Measurements from ENCODE around the gene TRANK1.
"Not testable (repeated sequence)": the region's sequence is repeated elsewhere in the genome, so short reads cannot be mapped to it uniquely, and the experiment has no call there.

The TRANK1 gene

DNA sequence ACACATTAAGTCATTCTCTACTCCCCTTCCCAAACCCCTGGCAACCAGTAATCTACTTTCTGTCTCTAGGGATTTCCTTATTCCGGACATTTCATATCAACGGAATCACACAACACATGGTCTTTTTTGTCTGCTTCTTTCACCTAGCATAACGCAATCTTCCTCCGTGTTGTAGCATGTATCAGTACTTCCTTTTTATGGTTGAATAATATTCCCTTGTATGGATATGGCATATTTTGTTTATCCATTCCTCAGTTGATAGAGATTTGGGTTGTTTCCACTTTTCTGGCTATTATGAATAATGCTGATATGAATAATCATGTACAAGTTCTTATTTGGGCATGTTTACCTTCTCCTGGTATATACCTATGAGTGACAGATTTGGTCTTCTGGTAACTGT, 63.1 kb downstream of the TRANK1 start:
- DNase-seq: no peak

GRCh38 chr3:36879842-36880241, 65.0 kb downstream of the TRANK1 start:
- DNase-seq: not testable (repeated sequence)

- DNase-seq: no peak
Measured at GRCh38 chr3:36877930-36878685, 66.7 kb downstream of the TRANK1 start.

- no peak for DNase-seq
Measured at GRCh38 chr3:36876181-36876936, 68.5 kb downstream of the TRANK1 start.

- DNase-seq: no peak
Measured at GRCh38 chr3:36875397-36875796, 69.5 kb downstream of the TRANK1 start.

DNA sequence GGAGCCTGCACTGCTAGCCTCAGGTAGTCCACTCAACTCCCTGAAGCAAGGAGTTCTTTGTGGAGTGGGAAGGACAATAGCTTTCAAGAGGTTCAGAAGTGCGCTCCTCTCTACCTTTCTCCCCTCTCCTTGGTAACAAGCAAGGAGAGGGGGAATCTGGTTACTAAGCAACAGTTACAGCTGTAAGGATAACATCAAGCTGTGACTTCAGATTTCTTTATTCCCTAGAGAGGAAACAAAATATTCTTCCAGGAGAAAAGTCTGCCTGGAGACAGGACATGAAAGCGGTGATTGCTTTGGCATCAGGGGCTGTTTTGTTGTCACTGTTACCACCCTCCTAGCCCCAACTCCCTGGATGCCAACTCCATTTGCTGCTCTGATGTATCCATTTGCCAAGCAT, 70.4 kb downstream of the TRANK1 start:
- no peak for DNase-seq

- DNase-seq: no peak
Measured at GRCh38 chr3:36871379-36872126, 73.3 kb downstream of the TRANK1 start.

- DNase-seq: peak; percentile 40
Measured at GRCh38 chr3:36868614-36869436, 76.0 kb downstream of the TRANK1 start.

GRCh38 chr3:36867810-36868209, 77.0 kb downstream of the TRANK1 start:
- DNase-seq: no peak

- DNase-seq: no peak
Measured at GRCh38 chr3:36866368-36866767, 78.5 kb downstream of the TRANK1 start.

GRCh38 chr3:36864180-36865053, 80.4 kb downstream of the TRANK1 start:
- no peak for DNase-seq

GRCh38 chr3:36862076-36862755, 82.6 kb downstream of the TRANK1 start:
- no peak for DNase-seq

GRCh38 chr3:36859494-36859893, 85.4 kb downstream of the TRANK1 start:
- no peak for DNase-seq

DNA sequence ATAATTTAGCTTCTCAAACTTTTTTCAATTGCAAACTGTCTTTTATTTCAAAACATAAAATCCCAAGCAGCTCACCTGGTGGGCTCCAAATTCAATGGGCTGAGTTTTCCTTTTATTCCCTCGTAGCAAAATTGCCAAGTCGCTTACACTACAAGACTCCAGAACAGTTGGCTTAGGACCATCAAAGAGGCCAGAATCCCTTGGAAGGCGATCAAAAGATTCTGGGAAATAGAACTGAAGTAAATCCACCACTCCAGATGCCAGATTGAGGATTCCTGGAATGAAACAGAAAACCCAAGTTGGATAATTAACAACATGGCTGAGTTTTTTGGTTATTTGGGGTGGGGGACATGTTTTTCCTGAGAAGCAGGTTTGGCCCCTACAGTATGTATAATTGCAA, 92.8 kb downstream of the TRANK1 start:
- no peak for DNase-seq

DNA sequence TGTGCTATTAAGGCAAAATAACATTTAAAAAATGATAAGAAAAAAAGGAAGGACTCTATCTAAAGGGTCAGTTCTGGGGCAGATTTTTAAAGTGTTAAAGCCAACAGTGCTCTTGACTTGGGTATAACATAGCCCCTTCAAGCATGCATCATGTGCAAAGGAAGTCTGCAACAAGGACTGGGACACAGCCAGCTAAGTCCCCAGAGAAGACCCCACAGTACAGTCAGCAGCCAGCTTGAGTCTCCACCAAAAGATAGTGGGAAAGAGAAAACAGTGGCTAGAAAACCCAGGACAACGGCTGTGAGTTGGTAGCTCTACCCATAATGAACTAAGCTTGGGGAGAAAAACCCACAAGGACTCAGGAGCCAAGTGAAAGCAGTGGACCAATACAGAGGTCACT, 94.1 kb downstream of the TRANK1 start:
- DNase-seq: no peak

DNA sequence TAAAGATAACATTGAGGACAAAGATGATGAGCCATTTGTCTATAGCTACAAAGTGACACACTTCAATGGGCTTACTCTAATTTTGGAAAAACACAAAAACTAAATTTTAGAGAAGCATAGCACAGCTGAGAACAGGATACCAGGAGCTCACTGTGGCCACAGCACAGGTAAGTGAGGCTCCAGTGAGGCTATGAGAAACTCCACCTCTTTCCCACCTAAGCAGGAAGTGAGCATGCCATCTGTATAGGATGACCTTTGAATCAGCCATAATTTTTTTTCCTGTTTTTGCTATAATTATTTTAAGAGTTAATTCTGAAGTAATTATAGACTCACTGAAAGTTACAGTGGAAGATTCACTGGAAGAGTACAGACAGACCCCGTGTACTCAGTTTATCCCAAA, 98.4 kb downstream of the TRANK1 start:
- DNase-seq: no peak

DNA sequence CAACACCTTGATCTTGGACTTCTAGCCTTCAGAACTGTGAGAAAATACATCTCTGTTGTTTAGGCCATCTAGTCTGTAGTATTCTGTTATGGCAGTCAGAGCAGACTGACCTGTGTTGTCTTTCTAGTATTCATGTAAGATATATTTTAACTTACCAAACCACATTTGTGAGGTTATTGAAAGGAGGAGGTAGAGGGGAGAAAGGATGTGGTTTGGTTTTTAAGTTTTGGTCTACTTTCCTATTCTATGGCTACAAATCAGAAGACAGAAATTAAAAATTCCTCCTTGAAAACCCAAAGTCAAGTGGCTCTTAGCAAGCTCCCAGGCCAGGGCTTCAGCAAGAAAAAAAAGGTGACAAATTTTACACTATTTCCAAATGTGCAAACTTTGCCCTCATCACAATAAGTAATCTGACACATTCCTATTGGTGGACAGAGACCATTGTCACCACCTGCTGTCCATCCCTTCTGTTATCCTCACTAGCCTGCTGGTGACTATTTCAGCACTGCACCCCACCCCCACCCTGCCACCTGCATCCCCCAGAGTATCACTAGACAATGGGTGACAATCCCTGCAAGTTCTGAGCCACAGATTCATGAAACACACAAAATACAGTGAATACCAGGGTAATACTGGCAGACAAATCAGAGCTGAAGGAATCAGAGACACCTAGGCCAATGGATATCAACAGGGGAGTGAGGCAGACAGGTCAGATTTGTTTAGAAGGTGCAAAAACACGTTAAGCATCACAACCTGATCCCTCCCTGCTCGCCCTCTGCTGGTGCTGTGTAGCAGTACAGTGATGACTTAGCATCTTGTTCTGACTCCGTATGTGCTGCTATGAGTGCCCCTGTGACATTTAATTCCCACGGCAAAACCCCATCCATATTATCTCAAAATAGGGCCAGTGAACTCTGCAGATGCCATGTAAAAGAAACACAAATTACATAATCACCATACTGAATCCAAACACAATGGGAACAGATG, 101.5 kb downstream of the TRANK1 start:
- no peak for DNase-seq

DNA sequence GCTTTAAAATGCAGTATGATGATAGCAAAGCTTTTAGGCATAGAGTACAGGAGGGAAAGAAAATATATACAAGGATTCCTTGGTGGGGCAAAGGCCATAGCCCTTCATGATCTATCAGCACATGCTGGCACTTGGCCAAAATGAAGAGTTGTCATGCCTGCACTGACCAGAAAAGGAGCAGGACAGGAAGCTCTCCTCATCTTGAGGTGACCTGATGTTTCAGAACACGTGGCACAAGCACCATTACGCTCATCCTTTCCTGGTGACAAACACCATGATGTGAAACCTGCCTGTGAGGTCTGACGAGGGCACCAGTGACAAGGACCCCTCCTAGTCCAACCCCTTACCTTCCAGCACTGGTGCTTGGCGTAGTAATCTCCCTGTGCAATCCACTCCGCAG, 102.6 kb downstream of the TRANK1 start:
- no peak for DNase-seq

DNA sequence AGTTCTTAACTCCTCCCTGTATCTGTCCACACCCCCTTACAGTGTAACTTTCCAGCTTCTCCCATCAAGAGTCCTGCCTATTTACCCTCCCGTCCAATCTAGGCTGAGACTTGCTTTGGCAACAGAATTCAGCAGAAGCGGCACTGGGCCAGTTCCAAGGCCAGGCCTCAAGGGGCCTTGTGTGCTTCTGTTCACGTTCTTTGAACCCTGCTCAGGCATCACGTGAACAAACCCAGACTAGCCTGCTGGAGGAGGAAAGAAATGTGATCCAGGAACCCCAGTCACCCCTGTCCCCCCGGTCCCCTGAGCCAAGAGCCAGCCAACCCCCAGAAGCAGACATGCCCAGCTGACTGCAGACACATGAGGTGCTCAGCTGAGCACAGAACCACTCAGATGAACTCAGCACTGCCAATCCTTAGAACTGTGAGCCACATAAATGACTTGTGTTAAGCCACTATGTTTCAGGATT, 104.4 kb downstream of the TRANK1 start:
- no peak for DNase-seq

- DNase-seq: no peak
Measured at GRCh38 chr3:36837089-36837488, 107.8 kb downstream of the TRANK1 start.

Data from NCI-H748 treated with DMSO at 0.1 percent for 48 hours (cell line).